ENCODE data around the gene CHRM2.

CHRM2 gene

DNA sequence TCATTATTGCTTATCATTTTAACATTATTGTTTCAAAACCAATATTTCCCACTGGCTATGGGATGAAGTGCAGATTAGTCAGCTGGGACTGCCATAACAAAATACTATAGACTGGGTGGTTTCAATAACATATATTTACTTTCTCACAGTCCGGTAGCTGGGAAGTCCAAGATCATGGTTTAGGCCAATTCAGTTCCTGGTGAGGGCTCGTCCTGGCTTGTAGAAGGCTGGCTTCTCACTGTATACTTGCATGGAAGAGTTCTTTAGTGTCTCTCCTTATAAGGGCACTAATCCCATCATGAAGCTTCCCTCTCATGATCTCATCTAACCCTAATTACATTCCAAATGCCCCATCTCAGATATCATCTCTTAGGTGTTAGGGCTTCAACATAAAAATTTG lies 101.3 kb downstream of the CHRM2 start:
- TF ChIP-seq SPI1 (IDR thresholded peaks at IDR 0.05; ENCODE audit: borderline replicate concordance, low read depth) (no peak), POLR2AphosphoS5 (IDR thresholded peaks at IDR 0.05; ENCODE audit: low read depth) (no peak), GABPA (IDR thresholded peaks at IDR 0.05; ENCODE audit: low read depth) (no peak)
- TF ChIP-seq, protein P1, sequence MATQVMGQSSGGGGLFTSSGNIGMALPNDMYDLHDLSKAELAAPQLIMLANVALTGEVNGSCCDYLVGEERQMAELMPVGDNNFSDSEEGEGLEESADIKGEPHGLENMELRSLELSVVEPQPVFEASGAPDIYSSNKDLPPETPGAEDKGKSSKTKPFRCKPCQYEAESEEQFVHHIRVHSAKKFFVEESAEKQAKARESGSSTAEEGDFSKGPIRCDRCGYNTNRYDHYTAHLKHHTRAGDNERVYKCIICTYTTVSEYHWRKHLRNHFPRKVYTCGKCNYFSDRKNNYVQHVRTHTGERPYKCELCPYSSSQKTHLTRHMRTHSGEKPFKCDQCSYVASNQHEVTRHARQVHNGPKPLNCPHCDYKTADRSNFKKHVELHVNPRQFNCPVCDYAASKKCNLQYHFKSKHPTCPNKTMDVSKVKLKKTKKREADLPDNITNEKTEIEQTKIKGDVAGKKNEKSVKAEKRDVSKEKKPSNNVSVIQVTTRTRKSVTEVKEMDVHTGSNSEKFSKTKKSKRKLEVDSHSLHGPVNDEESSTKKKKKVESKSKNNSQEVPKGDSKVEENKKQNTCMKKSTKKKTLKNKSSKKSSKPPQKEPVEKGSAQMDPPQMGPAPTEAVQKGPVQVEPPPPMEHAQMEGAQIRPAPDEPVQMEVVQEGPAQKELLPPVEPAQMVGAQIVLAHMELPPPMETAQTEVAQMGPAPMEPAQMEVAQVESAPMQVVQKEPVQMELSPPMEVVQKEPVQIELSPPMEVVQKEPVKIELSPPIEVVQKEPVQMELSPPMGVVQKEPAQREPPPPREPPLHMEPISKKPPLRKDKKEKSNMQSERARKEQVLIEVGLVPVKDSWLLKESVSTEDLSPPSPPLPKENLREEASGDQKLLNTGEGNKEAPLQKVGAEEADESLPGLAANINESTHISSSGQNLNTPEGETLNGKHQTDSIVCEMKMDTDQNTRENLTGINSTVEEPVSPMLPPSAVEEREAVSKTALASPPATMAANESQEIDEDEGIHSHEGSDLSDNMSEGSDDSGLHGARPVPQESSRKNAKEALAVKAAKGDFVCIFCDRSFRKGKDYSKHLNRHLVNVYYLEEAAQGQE (IDR thresholded peaks at IDR 0.05; ENCODE audit: insufficient replicate concordance, low read depth): no peak
- TF ChIP-seq, protein P2, sequence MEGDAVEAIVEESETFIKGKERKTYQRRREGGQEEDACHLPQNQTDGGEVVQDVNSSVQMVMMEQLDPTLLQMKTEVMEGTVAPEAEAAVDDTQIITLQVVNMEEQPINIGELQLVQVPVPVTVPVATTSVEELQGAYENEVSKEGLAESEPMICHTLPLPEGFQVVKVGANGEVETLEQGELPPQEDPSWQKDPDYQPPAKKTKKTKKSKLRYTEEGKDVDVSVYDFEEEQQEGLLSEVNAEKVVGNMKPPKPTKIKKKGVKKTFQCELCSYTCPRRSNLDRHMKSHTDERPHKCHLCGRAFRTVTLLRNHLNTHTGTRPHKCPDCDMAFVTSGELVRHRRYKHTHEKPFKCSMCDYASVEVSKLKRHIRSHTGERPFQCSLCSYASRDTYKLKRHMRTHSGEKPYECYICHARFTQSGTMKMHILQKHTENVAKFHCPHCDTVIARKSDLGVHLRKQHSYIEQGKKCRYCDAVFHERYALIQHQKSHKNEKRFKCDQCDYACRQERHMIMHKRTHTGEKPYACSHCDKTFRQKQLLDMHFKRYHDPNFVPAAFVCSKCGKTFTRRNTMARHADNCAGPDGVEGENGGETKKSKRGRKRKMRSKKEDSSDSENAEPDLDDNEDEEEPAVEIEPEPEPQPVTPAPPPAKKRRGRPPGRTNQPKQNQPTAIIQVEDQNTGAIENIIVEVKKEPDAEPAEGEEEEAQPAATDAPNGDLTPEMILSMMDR (IDR thresholded peaks at IDR 0.05; ENCODE audit: insufficient read depth, low read length): no peak
- H3K27me3 ChIP-seq (ENCODE audit: insufficient read depth, poor library complexity, severe bottlenecking): no peaks in the 10 kb centered on the region
- no peak overlapping the region for H3K4me3 ChIP-seq (replicated peaks; ENCODE audit: insufficient read depth, low read length)
- H3K27ac ChIP-seq (replicated peaks): no peak overlapping the region
- DNase-seq (ENCODE audit: low read depth in 1 of 2, low spot score in 1 of 2): no peak

DNA sequence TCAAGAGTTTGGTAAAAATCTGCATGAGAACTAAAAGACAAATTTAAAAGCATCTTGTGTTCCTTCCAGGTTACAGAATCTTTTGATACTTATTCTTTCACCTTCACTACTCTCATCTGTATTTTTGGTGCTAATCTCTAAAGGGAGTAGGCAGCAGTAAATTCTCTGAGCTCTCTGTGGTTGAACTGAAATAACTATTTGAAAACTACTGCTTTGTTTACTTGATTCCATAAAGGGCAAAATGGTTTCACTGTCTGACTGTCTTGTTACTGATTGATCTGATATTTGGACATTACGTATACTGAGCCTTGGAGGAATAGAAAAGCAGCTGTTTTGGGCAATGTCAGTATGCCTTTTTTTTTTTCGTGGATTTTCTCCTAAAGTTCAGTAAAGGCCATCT lies 103.3 kb downstream of the CHRM2 start:
- H3K27ac ChIP-seq (replicated peaks): no peak overlapping the region

DNA sequence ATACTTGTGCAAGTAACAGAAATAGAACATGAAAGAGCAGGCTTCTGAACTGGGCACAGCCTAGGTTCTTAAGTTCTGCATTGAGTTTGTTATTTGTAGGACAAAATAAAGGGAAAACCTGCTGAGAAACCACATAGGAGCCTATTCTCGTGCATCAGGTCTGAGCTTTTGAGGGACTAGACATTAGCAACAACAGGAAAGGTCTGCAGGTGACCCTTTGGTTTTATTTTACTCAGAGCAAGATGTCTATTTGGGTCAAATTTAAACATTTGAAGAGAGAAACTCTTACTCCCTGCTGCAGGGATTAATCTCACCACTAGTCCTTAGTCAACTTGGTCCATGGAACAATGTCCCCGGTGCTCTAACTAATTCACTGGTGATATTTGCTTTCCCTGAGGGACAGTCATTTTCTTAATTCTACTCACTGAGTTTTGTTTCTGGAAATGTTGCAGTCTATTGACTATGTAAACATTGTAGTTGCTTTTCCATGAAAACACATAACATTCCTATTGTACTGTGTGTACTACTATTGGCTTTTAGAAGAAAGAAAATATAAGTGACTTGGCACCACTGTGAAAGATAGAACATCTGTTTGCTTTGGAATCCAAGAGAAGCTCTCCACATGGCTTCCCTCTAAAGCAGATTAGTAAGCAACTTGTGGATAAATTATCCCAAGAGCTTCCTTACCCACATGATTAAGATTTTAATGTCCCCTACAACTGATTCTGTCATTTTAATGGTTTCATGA lies 108.2 kb downstream of the CHRM2 start:
- Histone ChIP-seq H3K27me3 (ENCODE audit: insufficient read depth, poor library complexity, severe bottlenecking) (no peaks in the 10 kb centered on the region), H3K27ac (replicated peaks) (no peak overlapping the region), H3K4me3 (replicated peaks; ENCODE audit: insufficient read depth, low read length) (no peak overlapping the region)
- TF ChIP-seq SPI1 (IDR thresholded peaks at IDR 0.05; ENCODE audit: borderline replicate concordance, low read depth) (no peak), GABPA (IDR thresholded peaks at IDR 0.05; ENCODE audit: low read depth) (no peak), POLR2AphosphoS5 (IDR thresholded peaks at IDR 0.05; ENCODE audit: low read depth) (no peak)
- TF ChIP-seq, protein P2 (IDR thresholded peaks at IDR 0.05; ENCODE audit: insufficient read depth, low read length): no peak
- TF ChIP-seq, protein P1 (IDR thresholded peaks at IDR 0.05; ENCODE audit: insufficient replicate concordance, low read depth): no peak
- DNase-seq (ENCODE audit: low read depth in 1 of 2, low spot score in 1 of 2): no peak

More for the DNA sequence above, 103.3 kb downstream of the CHRM2 start:
- DNase-seq (ENCODE audit: low read depth in 1 of 2, low spot score in 1 of 2): no peak
- Histone ChIP-seq H3K27me3 (ENCODE audit: insufficient read depth, poor library complexity, severe bottlenecking) (no peaks in the 10 kb centered on the region), H3K4me3 (replicated peaks; ENCODE audit: insufficient read depth, low read length) (no peak overlapping the region)
- TF ChIP-seq, protein P1 (IDR thresholded peaks at IDR 0.05; ENCODE audit: insufficient replicate concordance, low read depth): no peak
- TF ChIP-seq POLR2AphosphoS5 (IDR thresholded peaks at IDR 0.05; ENCODE audit: low read depth): no peak
- no peak for TF ChIP-seq GABPA (IDR thresholded peaks at IDR 0.05; ENCODE audit: low read depth)
- TF ChIP-seq, protein P2 (IDR thresholded peaks at IDR 0.05; ENCODE audit: insufficient read depth, low read length): no peak
- no peak for TF ChIP-seq SPI1 (IDR thresholded peaks at IDR 0.05; ENCODE audit: borderline replicate concordance, low read depth)

Data from HL-60 (cell line).